Measurements from ENCODE around the gene GRIK4. TPM values are rescaled to one million over a fixed set of nuclear protein-coding genes. Genes with fewer than 3 reads are reported as not detected.

GRIK4 gene
- polyA plus RNA-seq, 1 donor from 2014 or later: 3.4 TPM

DNA sequence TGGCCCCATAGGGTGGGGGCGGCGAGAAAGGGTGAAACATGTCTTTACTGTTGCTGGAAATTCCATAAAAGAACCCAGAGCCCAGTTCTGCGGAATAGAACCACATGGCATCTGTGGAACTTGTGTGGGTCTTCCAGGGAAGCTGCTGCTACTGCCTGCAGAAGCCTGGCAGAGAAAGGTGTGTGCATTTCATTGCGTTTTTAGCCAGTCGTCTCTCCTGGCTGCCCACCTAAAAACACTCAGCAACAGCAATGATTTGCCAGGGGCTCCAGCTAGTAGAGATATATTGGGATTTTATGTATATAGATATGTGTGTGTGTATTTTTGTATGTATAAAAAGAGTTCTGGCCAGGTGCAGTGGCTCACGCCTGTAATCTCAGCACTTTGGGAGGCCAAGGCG lies 385.1 kb downstream of the GRIK4 start:
- H3F3A ChIP-seq (ENCODE audit: insufficient read depth, low read length, poor library complexity, severe bottlenecking): no peaks in the 10 kb centered on the region
- no peaks in the 10 kb centered on the region for H4K20me1 ChIP-seq (ENCODE audit: insufficient read depth)
- no peak overlapping the region for H3K4me2 ChIP-seq (ENCODE audit: low read length)
- TF ChIP-seq POLR2AphosphoS5 (IDR thresholded peaks at IDR 0.05) (no peak), EZH2 (IDR thresholded peaks at IDR 0.05; ENCODE audit: borderline replicate concordance, insufficient read depth, low read length, poor library complexity, severe bottlenecking) (no peak), EP300 (conservative IDR thresholded peaks at IDR 0.05; ENCODE audit: poor library complexity, severe bottlenecking) (no peak), SMC3 (conservative IDR thresholded peaks at IDR 0.05; ENCODE audit: poor library complexity) (no peak), TAF1 (IDR thresholded peaks at IDR 0.05; ENCODE audit: low read depth) (no peak), RAD21 (conservative IDR thresholded peaks at IDR 0.05) (no peak), MXI1 (conservative IDR thresholded peaks at IDR 0.05; ENCODE audit: poor library complexity, severe bottlenecking) (no peak)
- TF ChIP-seq, protein P1, sequence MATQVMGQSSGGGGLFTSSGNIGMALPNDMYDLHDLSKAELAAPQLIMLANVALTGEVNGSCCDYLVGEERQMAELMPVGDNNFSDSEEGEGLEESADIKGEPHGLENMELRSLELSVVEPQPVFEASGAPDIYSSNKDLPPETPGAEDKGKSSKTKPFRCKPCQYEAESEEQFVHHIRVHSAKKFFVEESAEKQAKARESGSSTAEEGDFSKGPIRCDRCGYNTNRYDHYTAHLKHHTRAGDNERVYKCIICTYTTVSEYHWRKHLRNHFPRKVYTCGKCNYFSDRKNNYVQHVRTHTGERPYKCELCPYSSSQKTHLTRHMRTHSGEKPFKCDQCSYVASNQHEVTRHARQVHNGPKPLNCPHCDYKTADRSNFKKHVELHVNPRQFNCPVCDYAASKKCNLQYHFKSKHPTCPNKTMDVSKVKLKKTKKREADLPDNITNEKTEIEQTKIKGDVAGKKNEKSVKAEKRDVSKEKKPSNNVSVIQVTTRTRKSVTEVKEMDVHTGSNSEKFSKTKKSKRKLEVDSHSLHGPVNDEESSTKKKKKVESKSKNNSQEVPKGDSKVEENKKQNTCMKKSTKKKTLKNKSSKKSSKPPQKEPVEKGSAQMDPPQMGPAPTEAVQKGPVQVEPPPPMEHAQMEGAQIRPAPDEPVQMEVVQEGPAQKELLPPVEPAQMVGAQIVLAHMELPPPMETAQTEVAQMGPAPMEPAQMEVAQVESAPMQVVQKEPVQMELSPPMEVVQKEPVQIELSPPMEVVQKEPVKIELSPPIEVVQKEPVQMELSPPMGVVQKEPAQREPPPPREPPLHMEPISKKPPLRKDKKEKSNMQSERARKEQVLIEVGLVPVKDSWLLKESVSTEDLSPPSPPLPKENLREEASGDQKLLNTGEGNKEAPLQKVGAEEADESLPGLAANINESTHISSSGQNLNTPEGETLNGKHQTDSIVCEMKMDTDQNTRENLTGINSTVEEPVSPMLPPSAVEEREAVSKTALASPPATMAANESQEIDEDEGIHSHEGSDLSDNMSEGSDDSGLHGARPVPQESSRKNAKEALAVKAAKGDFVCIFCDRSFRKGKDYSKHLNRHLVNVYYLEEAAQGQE (IDR thresholded peaks at IDR 0.05; ENCODE audit: borderline replicate concordance): no peak
- TF ChIP-seq, protein P2, sequence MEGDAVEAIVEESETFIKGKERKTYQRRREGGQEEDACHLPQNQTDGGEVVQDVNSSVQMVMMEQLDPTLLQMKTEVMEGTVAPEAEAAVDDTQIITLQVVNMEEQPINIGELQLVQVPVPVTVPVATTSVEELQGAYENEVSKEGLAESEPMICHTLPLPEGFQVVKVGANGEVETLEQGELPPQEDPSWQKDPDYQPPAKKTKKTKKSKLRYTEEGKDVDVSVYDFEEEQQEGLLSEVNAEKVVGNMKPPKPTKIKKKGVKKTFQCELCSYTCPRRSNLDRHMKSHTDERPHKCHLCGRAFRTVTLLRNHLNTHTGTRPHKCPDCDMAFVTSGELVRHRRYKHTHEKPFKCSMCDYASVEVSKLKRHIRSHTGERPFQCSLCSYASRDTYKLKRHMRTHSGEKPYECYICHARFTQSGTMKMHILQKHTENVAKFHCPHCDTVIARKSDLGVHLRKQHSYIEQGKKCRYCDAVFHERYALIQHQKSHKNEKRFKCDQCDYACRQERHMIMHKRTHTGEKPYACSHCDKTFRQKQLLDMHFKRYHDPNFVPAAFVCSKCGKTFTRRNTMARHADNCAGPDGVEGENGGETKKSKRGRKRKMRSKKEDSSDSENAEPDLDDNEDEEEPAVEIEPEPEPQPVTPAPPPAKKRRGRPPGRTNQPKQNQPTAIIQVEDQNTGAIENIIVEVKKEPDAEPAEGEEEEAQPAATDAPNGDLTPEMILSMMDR (IDR thresholded peaks at IDR 0.05; ENCODE audit: poor library complexity, severe bottlenecking): no peak
- no peak overlapping the region for H3K4me3 ChIP-seq (ENCODE audit: low read length)
- no peaks in the 10 kb centered on the region for H3K27me3 ChIP-seq (ENCODE audit: insufficient read depth, low read depth, low read length)
- no peaks in the 10 kb centered on the region for H3K36me3 ChIP-seq (ENCODE audit: insufficient read depth, low read length)
- H2AFZ ChIP-seq (ENCODE audit: low read depth, low read length): no peak overlapping the region
- H3K79me2 ChIP-seq (replicated peaks; ENCODE audit: insufficient read depth, low read length): no peaks in the 10 kb centered on the region
- no peaks in the 10 kb centered on the region for H3K9me3 ChIP-seq (ENCODE audit: low read length)
- no peak overlapping the region for H3K27ac ChIP-seq (ENCODE audit: low read length)
- no peak overlapping the region for H3K9ac ChIP-seq (ENCODE audit: low read length)
- no peaks in the 10 kb centered on the region for H3K9me2 ChIP-seq (ENCODE audit: insufficient read depth, low read length)

DNA sequence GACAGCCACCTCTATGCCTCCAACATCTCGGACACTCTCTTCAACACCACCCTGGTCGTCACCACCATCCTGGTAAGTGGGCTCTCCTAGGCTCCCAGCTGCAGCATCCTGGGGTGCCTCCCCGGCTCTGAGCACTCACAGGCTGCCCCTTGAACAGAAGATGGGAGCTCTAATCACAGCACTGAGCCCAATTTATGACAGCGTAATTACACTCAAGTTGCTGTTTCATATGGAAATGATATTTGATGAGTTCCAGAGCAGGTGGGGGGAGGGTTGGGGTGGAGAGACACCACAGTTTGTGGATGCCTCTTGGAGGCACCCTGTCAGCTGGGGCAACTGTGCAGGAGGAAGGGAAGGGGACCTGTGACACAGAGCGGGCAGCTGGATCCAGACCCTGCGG lies 387.0 kb downstream of the GRIK4 start:
- TF ChIP-seq TAF1 (IDR thresholded peaks at IDR 0.05; ENCODE audit: low read depth) (no peak), EP300 (conservative IDR thresholded peaks at IDR 0.05; ENCODE audit: poor library complexity, severe bottlenecking) (no peak), RAD21 (conservative IDR thresholded peaks at IDR 0.05) (no peak), MXI1 (conservative IDR thresholded peaks at IDR 0.05; ENCODE audit: poor library complexity, severe bottlenecking) (no peak), SMC3 (conservative IDR thresholded peaks at IDR 0.05; ENCODE audit: poor library complexity) (no peak), POLR2AphosphoS5 (IDR thresholded peaks at IDR 0.05) (no peak), EZH2 (IDR thresholded peaks at IDR 0.05; ENCODE audit: borderline replicate concordance, insufficient read depth, low read length, poor library complexity, severe bottlenecking) (no peak)
- TF ChIP-seq, protein P2 (IDR thresholded peaks at IDR 0.05; ENCODE audit: poor library complexity, severe bottlenecking): no peak
- TF ChIP-seq, protein P1 (IDR thresholded peaks at IDR 0.05; ENCODE audit: borderline replicate concordance): no peak
- Histone ChIP-seq H3K9me2 (ENCODE audit: insufficient read depth, low read length) (no peaks in the 10 kb centered on the region), H3K9ac (ENCODE audit: low read length) (peak overlapping the region; percentile 6), H2AFZ (ENCODE audit: low read depth, low read length) (no peak overlapping the region), H3K27ac (ENCODE audit: low read length) (peak overlapping the region; percentile 38), H3K4me3 (ENCODE audit: low read length) (peak overlapping the region; percentile 37), H3F3A (ENCODE audit: insufficient read depth, low read length, poor library complexity, severe bottlenecking) (no peaks in the 10 kb centered on the region), H4K20me1 (ENCODE audit: insufficient read depth) (no peaks in the 10 kb centered on the region), H3K36me3 (ENCODE audit: insufficient read depth, low read length) (no peaks in the 10 kb centered on the region), H3K9me3 (ENCODE audit: low read length) (no peaks in the 10 kb centered on the region), H3K79me2 (replicated peaks; ENCODE audit: insufficient read depth, low read length) (no peaks in the 10 kb centered on the region), H3K27me3 (ENCODE audit: insufficient read depth, low read depth, low read length) (no peaks in the 10 kb centered on the region), H3K4me2 (ENCODE audit: low read length) (no peak overlapping the region)

Data from neural cell (in vitro differentiated cells).